Measurements from ENCODE around the gene ADCY9.
A peak's percentile ranks its signal among the peaks of the same experiment; 100 is the strongest.
"Not testable (repeated sequence)": the region's sequence is repeated elsewhere in the genome, so short reads cannot be mapped to it uniquely, and the experiment has no call there.

The ADCY9 gene

GRCh38 chr16:4064950-4065352, 51.3 kb downstream of the ADCY9 start:
- peak in 1 of 2 donors; percentile 10 for DNase-seq

DNA sequence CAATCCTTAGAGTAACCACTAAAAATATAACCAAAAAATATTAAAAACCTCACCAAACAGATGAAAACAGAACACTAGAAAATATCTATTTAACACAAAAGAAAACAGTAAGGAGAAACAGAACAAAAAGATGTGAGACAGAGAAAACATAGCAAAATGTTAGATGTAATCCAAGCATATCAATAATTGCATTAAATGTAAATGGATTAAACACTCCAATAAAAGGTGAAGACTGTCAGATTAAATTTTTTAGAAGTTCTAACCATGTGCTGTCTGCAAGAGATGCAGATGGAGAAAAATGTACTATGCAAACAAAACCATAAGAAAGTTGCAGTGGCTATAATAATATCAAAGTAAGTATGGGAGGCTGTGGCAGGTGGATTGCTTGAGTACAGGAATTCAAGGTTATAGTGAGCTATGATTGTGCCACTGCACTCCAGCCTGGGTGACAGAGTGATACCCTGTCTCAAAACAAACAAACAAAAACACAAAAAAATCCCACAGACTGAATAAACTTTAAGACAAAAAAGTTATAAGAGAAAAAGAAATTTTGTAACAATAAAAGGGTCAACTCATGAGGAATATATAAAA, 53.9 kb downstream of the ADCY9 start:
- DNase-seq: no peak

DNA sequence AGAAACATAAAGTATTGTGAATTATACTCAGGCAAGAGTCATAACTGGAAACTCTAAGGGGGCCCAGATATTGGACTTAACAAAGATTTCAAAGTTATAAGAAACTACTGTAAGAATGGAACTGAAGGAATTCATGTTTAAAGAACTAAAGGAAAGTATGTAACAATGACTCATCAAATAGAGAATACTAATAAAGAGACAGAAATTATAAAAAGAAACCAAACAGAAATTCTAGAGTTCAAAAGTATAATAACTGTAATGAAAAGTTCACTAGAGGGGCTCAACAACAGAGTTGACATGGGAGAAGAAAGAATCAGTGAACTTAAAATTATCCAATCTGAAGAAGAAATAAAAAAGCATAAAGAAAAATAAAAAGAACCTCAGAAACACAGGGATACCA, 55.4 kb downstream of the ADCY9 start:
- DNase-seq: no peak

GRCh38 chr16:4060009-4060408, 56.2 kb downstream of the ADCY9 start:
- no peak for DNase-seq

DNA sequence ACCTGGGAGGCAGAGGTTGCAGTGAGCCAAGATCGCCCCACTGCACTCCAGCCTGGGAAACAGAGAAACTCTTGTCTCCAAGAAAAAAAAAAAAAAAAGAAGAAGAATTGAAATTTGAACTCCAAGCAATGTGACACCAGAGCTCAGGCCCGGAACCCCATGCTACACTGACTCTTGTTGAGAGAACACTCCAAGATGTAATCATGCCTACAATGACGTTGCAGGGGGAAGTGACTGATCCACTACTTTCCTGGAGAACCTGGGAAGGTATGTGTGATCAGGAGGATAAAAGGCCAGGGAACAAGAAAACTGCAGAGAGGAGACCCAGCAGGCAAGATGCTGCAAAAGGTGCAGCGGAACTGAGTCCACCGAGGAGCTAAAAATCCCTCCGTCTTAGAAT, 57.9 kb downstream of the ADCY9 start:
- DNase-seq: no peak

GRCh38 chr16:4057439-4057877, 58.8 kb downstream of the ADCY9 start:
- no peak for DNase-seq

DNA sequence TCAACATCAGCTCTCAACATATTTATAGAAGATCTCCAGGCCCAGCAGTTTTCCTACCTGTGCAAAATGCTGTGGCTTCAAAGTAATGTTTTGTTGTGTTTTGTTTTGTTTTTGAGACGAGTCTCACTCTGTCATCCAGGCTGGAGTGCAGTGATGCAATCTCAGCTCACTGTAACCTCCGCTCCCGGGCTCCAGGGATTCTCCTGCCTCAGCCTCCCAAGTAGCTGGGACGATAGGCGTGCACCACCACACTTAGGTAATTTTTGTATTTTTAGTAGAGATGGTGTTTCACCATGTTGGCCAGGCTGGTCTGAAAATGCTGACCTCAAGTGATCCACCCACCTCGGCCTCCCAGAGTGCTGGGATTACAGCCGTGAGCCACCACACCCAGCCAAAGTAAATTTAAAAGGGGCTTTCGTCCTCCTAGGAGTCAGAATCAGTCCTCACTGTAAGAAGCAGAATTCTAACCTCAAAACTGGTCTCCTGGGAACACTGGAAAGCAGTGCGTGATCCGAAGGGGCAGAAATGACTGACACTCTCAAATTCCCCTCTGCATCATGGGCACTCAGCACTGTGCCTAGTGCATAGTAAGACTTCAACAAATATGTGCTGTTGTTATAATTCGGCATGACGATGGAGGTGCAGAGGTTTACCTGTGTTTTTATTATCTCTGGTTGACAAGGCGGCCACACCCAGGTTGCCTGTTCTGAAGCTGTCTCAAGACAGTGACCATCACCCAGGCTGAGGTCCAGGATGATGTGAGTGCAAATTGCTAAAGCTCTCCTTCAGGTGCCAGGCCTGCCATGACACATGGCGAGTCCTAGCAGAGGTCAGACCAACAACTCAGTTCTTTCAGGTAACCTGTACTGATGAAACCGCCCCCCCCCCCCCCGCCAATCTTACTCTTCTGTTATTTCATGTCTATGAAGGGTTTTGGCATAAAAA, 59.8 kb downstream of the ADCY9 start:
- DNase-seq: no peak

DNA sequence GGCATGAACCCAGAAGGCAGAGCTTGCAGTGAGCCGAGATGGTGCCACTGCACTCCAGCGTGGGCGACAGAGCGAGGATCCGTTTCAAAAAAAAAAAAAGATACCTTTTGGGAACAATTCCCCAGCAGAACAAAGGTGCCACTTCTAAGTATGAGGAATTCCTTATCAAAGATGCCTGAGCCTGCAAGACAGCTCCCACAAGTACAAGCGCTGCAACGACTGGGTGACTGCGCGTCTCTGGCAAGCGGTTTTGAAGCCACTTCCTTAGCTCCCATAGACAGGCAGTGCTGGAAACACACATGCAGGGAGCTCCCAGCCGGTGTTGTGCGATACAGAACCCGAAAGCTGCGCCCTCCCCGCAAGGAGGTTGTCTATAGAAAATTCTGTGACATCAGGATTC, 60.5 kb downstream of the ADCY9 start:
- no peak for DNase-seq

- DNase-seq: no peak
Observed at GRCh38 chr16:4053301-4053845, 62.9 kb downstream of the ADCY9 start.

DNA sequence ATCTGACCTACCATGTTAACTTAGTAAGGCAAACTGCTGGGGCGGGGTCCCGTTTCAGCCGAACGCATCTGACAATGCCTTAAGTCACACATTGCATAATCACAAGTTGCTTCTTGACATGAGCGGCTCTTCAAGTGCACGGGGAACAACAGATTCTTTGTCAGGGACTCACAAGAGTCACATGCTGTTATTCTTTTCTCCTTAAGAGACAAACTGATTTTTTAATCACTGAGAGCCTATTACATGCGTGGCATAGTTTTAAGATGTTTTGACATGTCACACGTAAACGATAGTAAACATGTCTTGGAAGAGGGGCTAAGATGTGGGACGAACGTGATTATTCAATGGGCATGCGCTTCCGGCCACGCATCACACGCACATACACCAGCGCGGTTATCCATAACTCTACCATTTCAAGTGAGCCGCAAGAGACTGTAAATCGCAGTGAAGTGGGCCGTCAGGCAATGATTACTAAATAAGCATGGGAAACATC, 63.4 kb downstream of the ADCY9 start:
- no peak for DNase-seq

DNA sequence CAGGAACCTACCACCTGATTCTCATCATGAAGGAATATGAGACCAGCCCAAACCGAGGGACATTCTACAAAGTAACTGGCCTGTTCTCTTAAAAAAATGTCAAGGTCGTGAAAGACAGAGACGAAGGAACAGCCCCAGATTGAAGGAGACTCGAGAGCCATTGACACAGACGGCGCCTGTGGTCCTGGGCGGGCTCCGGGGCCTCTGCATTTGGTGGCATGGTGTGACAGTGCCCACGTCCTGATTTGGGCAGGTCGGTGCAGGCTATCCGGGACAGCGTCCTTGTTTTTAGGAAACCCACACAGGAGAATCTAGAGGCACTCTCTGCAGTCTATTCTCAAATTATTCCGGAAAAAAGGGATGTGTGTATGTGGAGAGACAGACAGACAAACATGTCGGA, 64.1 kb downstream of the ADCY9 start:
- DNase-seq: no peak

DNA sequence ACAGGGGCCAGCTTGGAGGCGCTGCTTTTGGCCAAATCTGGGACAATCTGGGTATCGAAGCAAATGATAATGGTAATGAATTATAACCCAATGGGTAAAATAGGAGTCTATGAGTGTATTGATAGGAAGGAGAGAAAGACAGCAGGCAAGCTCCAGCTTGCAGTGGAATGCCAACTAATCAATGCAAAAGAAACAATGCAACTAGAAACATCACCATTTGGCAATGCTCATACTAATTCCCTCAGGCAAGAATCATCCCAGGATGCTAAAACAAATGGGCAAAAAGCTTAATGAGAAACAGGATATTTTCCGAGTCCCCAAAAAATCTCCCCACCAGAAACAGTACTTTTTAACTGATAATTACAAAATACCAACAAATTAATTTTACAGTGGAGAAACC, 64.7 kb downstream of the ADCY9 start:
- DNase-seq: no peak

DNA sequence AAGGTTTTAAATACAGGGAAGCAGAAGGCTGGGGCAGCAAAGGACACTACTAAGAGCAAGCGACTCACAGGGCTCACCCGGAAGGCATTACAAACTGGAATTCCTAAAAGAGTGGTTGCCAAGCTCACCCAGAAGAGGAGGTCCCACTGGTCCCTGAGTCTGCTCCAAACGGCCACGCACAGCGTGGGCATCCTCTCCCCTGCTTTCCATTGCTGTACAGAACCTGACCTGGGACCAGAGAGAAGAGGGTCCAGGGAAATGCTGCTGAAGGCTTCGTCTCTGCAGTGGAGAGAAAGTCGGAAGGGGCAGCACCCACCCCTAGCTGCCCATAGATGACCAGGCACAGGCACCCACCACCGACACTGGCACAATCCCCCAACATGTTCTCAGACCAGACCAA, 67.2 kb downstream of the ADCY9 start:
- no peak for DNase-seq

DNA sequence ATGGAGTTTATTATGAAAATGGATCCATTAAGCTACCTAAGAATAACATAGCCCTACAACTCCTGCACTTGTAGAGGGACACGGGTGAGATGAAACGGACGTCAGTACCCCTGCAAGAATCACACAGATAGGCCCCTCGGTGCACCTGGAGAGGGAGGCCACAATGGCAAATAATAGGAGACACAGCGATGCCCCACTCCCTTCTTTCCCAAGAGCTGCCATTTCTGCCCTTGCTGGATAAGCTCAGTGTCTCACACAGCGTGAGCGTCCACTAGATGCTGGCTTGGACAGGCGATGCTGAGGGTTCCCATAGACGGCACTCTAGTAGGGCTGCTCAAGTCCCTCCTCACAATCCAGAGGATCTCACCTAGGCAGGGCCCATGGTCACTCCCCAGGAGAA, 67.8 kb downstream of the ADCY9 start:
- DNase-seq: no peak

DNA sequence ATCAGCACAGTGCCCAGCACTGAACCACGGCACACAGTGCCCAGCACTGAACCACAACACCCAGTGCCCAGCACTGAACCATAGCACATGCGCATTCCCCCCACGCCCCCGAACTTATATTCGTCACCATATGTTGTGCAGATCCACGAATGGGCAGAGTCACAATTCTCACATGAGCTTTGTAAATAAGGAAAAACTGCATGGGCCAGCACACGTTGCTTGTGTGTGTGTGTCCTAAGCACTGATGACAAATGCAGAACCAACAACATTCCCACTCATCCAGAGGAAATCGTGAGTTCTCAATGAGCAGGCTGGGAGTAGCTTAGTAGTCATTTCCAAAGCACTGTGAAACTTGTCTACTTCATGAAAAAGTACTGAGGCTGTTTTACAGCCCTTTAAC, 70.0 kb downstream of the ADCY9 start:
- DNase-seq: no peak

DNA sequence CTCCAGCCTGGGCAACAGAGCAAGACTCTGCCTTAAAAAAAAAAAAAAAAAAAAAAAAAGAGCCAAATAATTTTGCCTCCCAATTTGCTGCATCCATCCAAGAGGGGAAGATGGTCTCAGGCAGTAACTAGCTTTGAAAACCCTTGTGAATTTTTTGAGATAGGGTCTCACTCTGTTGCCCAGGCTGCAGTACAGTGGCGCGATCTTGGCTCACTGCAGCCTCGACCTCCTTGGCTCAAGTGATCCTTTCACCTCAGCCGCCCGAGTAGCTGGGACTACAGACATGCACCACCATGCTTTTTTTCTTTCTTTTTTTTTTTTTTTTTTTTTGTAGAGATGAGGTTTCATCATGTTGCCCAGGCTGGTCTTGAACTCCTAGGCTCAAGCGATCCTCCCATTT, 70.7 kb downstream of the ADCY9 start:
- DNase-seq: not testable (repeated sequence)

- DNase-seq: no peak
Observed at GRCh38 chr16:4042581-4042980, 73.7 kb downstream of the ADCY9 start.

- DNase-seq: no peak
Observed at GRCh38 chr16:4038448-4038847, 77.8 kb downstream of the ADCY9 start.

- DNase-seq: not testable (repeated sequence)
Observed at GRCh38 chr16:4036952-4037351, 79.3 kb downstream of the ADCY9 start.

DNA sequence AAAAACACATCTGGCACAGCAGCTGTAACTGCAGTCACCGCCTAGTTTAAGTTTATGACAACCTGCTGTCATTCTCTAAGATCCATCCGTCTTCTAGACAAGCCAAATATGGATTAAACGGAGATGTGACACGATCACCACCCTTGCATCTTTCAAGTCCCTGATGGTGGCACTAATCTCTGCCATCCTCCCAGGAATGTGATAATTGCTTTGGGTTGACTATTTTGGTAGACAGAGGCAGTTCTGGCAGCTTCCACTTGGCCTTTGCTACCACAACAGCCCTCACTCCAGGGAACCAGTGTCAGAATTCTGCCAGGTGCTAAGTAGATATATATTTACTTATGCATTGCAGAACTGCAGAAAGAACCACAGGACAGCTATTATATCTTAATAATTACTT, 81.3 kb downstream of the ADCY9 start:
- no peak for DNase-seq

- DNase-seq: no peak
Observed at GRCh38 chr16:4033951-4034350, 82.3 kb downstream of the ADCY9 start.

DNA sequence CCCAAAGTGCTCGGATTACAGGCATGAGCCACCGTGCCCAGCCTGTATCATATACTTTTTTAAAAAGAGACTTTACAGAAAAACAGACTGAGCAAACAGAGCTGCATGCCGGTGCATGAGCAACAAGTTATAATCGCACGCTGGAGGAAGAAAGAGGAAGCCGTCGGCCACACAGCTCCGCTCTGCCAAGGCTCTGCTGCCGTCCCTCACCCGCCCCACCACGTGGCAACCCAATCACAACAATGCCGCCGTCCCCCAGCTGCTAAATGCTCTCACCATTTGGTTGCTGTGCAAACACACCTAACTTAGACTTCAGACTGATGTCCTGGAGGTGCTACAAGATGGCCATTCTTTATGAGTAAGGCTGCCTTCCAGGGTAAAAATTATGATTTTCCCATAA, 83.5 kb downstream of the ADCY9 start:
- DNase-seq: no peak

DNA sequence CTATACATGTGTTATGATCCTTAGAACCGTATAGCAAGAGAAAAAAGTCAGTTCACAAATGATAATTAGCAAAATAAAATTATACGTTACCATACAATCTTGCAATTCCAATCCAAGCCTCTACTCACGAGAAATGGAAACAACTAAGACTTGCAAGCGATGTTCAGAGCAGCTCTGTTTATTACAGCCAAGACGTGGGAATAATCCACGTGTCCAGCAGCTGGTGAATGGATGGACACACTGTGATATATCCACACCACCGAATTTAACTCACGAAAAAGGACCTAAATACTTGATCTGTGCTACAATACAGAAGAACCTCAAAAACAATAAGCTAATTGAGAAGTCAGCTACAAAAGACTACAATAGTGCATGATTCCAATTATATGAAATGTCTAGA, 88.1 kb downstream of the ADCY9 start:
- DNase-seq: no peak

DNA sequence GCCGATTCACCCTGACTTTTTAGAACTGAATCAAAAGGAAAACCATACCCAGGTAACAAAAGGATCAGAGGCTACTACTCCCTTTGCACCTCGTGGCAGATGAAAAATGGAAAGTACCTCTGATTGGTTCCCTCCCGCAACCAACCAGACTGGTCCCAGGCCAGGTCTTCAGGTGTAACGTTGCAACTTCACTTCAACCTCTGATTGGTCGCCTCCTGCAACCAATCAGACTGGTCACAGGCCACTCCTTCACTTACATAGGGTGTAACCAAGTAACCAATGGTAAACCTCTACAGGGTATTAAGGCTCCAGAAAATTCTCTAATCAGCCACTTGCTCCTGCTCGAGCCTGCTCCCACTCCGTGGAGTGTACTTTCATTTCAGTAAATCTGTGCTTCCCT, 89.4 kb downstream of the ADCY9 start:
- DNase-seq: no peak

All from stimulated activated CD4-positive, alpha-beta T cell treated with anti-CD3 and anti-CD28 coated beads, Interleukin-2, amount 100 ng/mL, for 48 hours (primary cell).